ENCODE measurements around the gene UACA. TPM values are rescaled to one million over a fixed set of nuclear protein-coding genes. Genes with fewer than 3 reads are reported as not detected.

UACA gene
- total RNA-seq, 2 donors from 2014 or later: 49.7 to 67.1 TPM

DNA sequence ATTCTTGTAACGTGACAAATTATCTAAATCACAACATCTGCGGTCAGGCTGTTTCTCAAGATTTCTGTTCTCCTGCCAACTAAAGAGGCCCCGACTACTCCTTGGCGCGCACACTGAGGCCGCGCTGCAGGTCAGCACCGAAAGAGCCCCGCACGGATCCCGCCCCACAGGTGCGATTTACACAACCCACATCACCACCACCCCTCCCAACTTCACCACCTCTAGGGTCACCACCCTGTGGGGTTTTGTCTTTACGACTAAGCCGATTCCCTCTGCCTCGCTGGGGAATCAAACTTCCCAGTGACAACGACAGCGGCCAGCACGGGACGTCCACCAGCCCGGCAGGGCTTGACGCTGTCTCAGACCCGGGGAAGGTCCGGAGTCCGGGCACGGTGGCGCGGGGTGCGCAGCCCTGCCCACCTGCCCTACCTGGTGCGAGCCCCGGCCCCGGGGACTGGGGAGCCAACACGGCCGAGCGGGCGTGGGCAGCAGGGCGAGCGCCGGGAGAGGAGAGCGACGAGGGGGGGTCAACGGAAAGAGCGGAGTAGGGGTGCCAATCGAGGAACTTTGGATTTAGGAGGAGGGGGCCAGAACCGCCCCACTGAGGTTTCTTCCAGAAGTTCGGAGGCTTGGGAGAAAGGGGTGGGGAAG is 764 bp downstream of the UACA start:
- Mint-ChIP-seq H3K4me1 (peaks cover 41% of the 10 kb centered on the region), H3K36me3 (ENCODE audit: low read depth) (no peaks in the 10 kb centered on the region), H3K9me3 (no peaks in the 10 kb centered on the region), H3K4me3 (peak overlapping the region; percentile 88), H3K27ac (peak overlapping the region; percentile 80), H3K27me3 (ENCODE audit: insufficient read depth) (peaks cover 5% of the 10 kb centered on the region)
- Histone ChIP-seq H3K27me3 (ENCODE audit: control insufficient read depth, insufficient read depth, low read length, poor library complexity, severe bottlenecking) (no peaks in the 10 kb centered on the region), H3K9ac (ENCODE audit: extremely low read depth, low read length, poor library complexity, severe bottlenecking) (peak overlapping the region; percentile 66), H3K27ac (ENCODE audit: low read depth, low read length) (no peak overlapping the region), H3K4me1 (ENCODE audit: control insufficient read depth, insufficient read depth, low read length) (peaks cover 6% of the 10 kb centered on the region), H3K4me3 (ENCODE audit: low read length) (peak overlapping the region; percentile 80), H3K9me3 (ENCODE audit: control insufficient read depth, low read length) (no peaks in the 10 kb centered on the region), H3K36me3 (ENCODE audit: control insufficient read depth, insufficient read depth, low read length) (no peaks in the 10 kb centered on the region)
- peak; percentile 77 for DNase-seq
- WGBS, 2 experiments (ENCODE audit: insufficient coverage in 1 of 2, insufficient read length in 1 of 2): 0% methylated on average over 1 to 45 of the region's 45 CpGs
- TF ChIP-seq, protein P1, sequence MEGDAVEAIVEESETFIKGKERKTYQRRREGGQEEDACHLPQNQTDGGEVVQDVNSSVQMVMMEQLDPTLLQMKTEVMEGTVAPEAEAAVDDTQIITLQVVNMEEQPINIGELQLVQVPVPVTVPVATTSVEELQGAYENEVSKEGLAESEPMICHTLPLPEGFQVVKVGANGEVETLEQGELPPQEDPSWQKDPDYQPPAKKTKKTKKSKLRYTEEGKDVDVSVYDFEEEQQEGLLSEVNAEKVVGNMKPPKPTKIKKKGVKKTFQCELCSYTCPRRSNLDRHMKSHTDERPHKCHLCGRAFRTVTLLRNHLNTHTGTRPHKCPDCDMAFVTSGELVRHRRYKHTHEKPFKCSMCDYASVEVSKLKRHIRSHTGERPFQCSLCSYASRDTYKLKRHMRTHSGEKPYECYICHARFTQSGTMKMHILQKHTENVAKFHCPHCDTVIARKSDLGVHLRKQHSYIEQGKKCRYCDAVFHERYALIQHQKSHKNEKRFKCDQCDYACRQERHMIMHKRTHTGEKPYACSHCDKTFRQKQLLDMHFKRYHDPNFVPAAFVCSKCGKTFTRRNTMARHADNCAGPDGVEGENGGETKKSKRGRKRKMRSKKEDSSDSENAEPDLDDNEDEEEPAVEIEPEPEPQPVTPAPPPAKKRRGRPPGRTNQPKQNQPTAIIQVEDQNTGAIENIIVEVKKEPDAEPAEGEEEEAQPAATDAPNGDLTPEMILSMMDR (conservative IDR thresholded peaks at IDR 0.05): no peak

DNA sequence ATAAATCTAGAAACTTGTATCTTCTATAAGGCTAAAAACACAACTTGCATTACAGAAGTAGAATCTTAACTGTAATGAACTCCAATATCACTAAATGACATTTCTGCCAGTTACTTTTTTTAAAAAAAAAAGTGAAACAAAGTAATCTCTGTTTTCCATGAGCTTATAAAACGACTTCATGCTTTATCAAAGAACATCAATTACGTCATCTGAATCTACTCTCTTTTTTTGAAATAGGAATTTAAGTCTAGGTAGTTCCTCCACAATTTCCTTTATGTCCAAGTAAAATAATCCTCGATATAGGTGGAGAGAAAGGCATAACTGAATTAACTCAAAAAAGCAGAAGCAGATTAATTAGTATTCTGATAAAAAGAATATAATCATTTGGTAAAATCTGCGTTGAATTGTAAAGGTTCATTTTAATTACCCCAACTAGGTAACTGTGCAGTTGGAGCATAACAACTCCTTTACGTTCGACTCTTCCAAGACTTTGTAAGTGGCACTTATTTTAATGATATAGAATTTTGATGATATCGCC is 1.4 kb downstream of the UACA start:
- H3K27me3 Mint-ChIP-seq (ENCODE audit: insufficient read depth): peaks cover 7% of the 10 kb centered on the region
- H3K9me3 ChIP-seq (ENCODE audit: control insufficient read depth, low read length): no peaks in the 10 kb centered on the region
- no peaks in the 10 kb centered on the region for H3K36me3 Mint-ChIP-seq (ENCODE audit: low read depth)
- H3K4me1 ChIP-seq (ENCODE audit: control insufficient read depth, insufficient read depth, low read length): peaks cover 6% of the 10 kb centered on the region
- no peak overlapping the region for H3K27ac Mint-ChIP-seq
- no peaks in the 10 kb centered on the region for H3K27me3 ChIP-seq (ENCODE audit: control insufficient read depth, insufficient read depth, low read length, poor library complexity, severe bottlenecking)
- DNase-seq: no peak
- no peaks in the 10 kb centered on the region for H3K36me3 ChIP-seq (ENCODE audit: control insufficient read depth, insufficient read depth, low read length)
- TF ChIP-seq, protein P1 (conservative IDR thresholded peaks at IDR 0.05): no peak
- no peaks in the 10 kb centered on the region for H3K9me3 Mint-ChIP-seq
- H3K4me1 Mint-ChIP-seq: peaks cover 46% of the 10 kb centered on the region
- H3K9ac ChIP-seq (ENCODE audit: extremely low read depth, low read length, poor library complexity, severe bottlenecking): peak overlapping the region; percentile 66
- H3K27ac ChIP-seq (ENCODE audit: low read depth, low read length): no peak overlapping the region
- 39 to 60% methylated on average over 3 to 7 of the region's 7 CpGs for WGBS, 2 experiments (ENCODE audit: insufficient coverage in 1 of 2, insufficient read length in 1 of 2)
- H3K4me3 Mint-ChIP-seq: peak overlapping the region; percentile 88
- H3K4me3 ChIP-seq (ENCODE audit: low read length): peak overlapping the region; percentile 80

DNA sequence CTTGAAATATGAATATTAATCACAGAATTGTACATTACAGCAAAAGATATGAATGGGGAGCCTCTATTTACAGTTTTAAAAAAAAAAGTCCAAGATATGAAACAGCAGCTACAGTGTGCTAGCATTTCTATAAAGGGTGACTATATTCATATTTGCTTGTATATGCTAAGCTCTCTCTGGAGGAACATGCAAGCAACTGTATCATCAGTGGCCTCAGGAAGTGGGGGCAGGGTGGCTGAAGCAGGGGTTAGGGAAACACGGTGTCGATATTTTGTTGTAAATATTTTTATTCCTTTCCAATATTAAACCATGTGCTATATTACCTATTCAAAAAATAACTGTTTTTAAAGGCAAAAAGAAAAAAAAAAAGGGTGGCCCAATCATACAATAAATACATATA is 2.3 kb downstream of the UACA start:
- Histone ChIP-seq H3K9me3 (ENCODE audit: control insufficient read depth, low read length) (no peaks in the 10 kb centered on the region), H3K36me3 (ENCODE audit: control insufficient read depth, insufficient read depth, low read length) (no peaks in the 10 kb centered on the region), H3K4me1 (ENCODE audit: control insufficient read depth, insufficient read depth, low read length) (peaks cover 6% of the 10 kb centered on the region), H3K27me3 (ENCODE audit: control insufficient read depth, insufficient read depth, low read length, poor library complexity, severe bottlenecking) (no peaks in the 10 kb centered on the region), H3K9ac (ENCODE audit: extremely low read depth, low read length, poor library complexity, severe bottlenecking) (no peak overlapping the region), H3K4me3 (ENCODE audit: low read length) (peak overlapping the region; percentile 80), H3K27ac (ENCODE audit: low read depth, low read length) (no peak overlapping the region)
- H3K9me3 Mint-ChIP-seq: no peaks in the 10 kb centered on the region
- H3K27ac Mint-ChIP-seq: no peak overlapping the region
- H3K4me3 Mint-ChIP-seq: no peak overlapping the region
- peaks cover 42% of the 10 kb centered on the region for H3K4me1 Mint-ChIP-seq
- DNase-seq: no peak
- TF ChIP-seq, protein P1 (conservative IDR thresholded peaks at IDR 0.05): no peak
- H3K36me3 Mint-ChIP-seq (ENCODE audit: low read depth): no peaks in the 10 kb centered on the region
- H3K27me3 Mint-ChIP-seq (ENCODE audit: insufficient read depth): peaks cover 7% of the 10 kb centered on the region
- WGBS, 2 experiments (ENCODE audit: insufficient coverage in 1 of 2, insufficient read length in 1 of 2): no CpG with 5 or more reads among the region's 2 CpGs
